Fibroblast of villous mesenchyme (primary cell): ENCODE measurements around the gene POGZ. TPM values are rescaled to one million over a fixed set of nuclear protein-coding genes. Genes with fewer than 3 reads are reported as not detected.

ENCODE experiments used
- DNase-seq: peaks from one replicate; pipeline ENCODE4 v3.0.0-alpha.2; 2010; ENCODE audit warnings: low read depth
- H3K4me3 ChIP-seq: 2 replicates; pipeline ENCODE4 v1.5.1; 2011; ENCODE audit warnings: low read depth, mild to moderate bottlenecking, low read length
- CTCF ChIP-seq: IDR thresholded peaks from 2 replicates; pipeline ENCODE4 v1.5.1; 2012; ENCODE audit warnings: low read depth, mild to moderate bottlenecking, low read length; ENCODE audit not compliant: insufficient read depth
- total RNA-seq: library from RNA; depleted of rRNA; stranded (reverse); fragments of >200 nt; gene quantifications from 2 replicates; pipeline ENCODE4 v1.2.3, GENCODE V29; 2012

POGZ gene
- total RNA-seq = 28.0 and 31.1 TPM in 2 replicates

- peak; percentile 97 for DNase-seq
- H3K4me3 ChIP-seq = peak within 1 kb of the TSS; percentile 71
- TF ChIP-seq CTCF = no peak
Observed at GRCh38 chr1:151459331-151460046, at the start of gene POGZ. TSS of gene POGZ (minus strand) at chr1:151459494. CDS start at chr1:151442204, 17,290 bp downstream.

- TF ChIP-seq CTCF = no peak
- no peak overlapping the region for H3K4me3 ChIP-seq
- DNase-seq = no peak
Observed at GRCh38 chr1:151508833-151509232, 49.5 kb upstream of the POGZ start.

GRCh38 chr1:151504759-151505158 lies 45.5 kb upstream of the POGZ start:
- TF ChIP-seq CTCF = no peak
- no peak overlapping the region for H3K4me3 ChIP-seq
- no peak for DNase-seq

GRCh38 chr1:151504252-151504651 lies 45.0 kb upstream of the POGZ start:
- H3K4me3 ChIP-seq = no peak overlapping the region
- no peak for TF ChIP-seq CTCF
- no peak for DNase-seq

GRCh38 chr1:151502859-151503780 lies 43.8 kb upstream of the POGZ start:
- TF ChIP-seq CTCF = no peak
- no peak overlapping the region for H3K4me3 ChIP-seq
- no peak for DNase-seq

GRCh38 chr1:151502035-151502700 lies 42.9 kb upstream of the POGZ start:
- no peak overlapping the region for H3K4me3 ChIP-seq
- no peak for DNase-seq
- no peak for TF ChIP-seq CTCF
